HL-60 (cell line): ENCODE results near the gene FLRT2.

Source experiments
- CTCF ChIP-seq: IDR thresholded peaks from one replicate; pipeline ENCODE4 v1.5.1; 2011; ENCODE audit warnings: low read length, control low read depth, inconsistent platforms; ENCODE audit not compliant: insufficient read depth
- GABPA ChIP-seq: IDR thresholded peaks from 2 replicates; pipeline ENCODE4 v1.6.1; 2012; ENCODE audit warnings: low read depth
- POLR2AphosphoS5 ChIP-seq: IDR thresholded peaks from 2 replicates; pipeline ENCODE4 v1.6.1; 2012; ENCODE audit warnings: low read depth

DNA sequence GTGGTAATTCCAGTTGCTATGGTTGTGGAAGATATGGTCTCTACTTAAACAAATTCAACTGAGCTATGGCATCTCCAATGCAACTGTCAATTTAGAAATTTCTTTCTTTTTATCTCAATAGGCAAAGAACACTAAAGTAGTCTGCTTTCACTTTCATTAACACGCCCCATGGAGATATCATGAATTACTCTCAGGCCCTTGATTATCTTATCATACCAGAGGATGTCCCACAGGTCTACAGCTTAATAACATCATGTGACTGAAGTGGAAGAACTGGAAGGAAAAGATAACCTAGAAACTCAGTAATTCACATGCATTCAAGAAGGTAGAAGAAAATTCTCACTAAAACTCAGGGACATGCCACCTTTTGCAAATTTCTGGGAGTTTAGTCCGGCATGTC lies 114.3 kb downstream of the FLRT2 start:
- TF ChIP-seq CTCF, result no peak
- TF ChIP-seq POLR2AphosphoS5, result no peak
- no peak for TF ChIP-seq GABPA
